Keratinocyte (primary cell): ENCODE data around the gene TRPM1. TPM values are rescaled to one million over a fixed set of nuclear protein-coding genes. Genes with fewer than 3 reads are reported as not detected.

Experiments
- DNase-seq: peaks from one replicate; pipeline ENCODE4 v3.0.0-alpha.2; 2011; ENCODE audit warnings: low read depth, missing footprints, low spot score
- FAIRE-seq: peaks from 2 replicates; lab custom pipeline; 2011; peaks lifted over from hg19 to GRCh38; lab: Jason Lieb, UNC
- H2AFZ ChIP-seq: 2 replicates; pipeline ENCODE4 v1.6.0; 2012; ENCODE audit warnings: low read length, control low read depth, inconsistent platforms; ENCODE audit not compliant: control insufficient read depth
- H3K27ac ChIP-seq: 2 replicates; pipeline ENCODE4 v1.5.1; 2011; ENCODE audit warnings: low read length; ENCODE audit not compliant: control insufficient read depth, insufficient read depth
- H3K27me3 ChIP-seq: 3 replicates; pipeline ENCODE4 v1.6.0; 2011; ENCODE audit warnings: low read length; ENCODE audit not compliant: control insufficient read depth, insufficient read depth; ENCODE audit errors: extremely low read depth
- H3K36me3 ChIP-seq, 2 experiments: 2 replicates in 1 of 2; 3 replicates in 1 of 2; pipeline ENCODE4 v1.5.1; 2011; ENCODE audit warnings: low read length in 2 of 2, mild to moderate bottlenecking in 1 of 2; ENCODE audit not compliant: control insufficient read depth in 2 of 2, insufficient read depth in 2 of 2; ENCODE audit errors: extremely low read depth in 1 of 2
- H3K4me1 ChIP-seq: 3 replicates; pipeline ENCODE4 v1.5.1; 2011; ENCODE audit warnings: low read length; ENCODE audit not compliant: control insufficient read depth, insufficient read depth; ENCODE audit errors: extremely low read depth
- H3K4me2 ChIP-seq: 3 replicates; pipeline ENCODE4 v1.6.0; 2011; ENCODE audit warnings: low read depth, low read length; ENCODE audit not compliant: control insufficient read depth, insufficient read depth; ENCODE audit errors: extremely low read depth
- H3K4me3 ChIP-seq, 3 experiments: fragments of 200-600 bp in 1 of 3; sonication (generic) in 1 of 3; 2 replicates in 2 of 3; 3 replicates in 1 of 3; pipeline ENCODE4 v1.5.1; 2011 to 2016; ENCODE audit warnings: low read length in 3 of 3, mild to moderate bottlenecking in 3 of 3, control low read depth in 2 of 3, inconsistent platforms in 1 of 3, low read depth in 1 of 3, mixed read lengths in 1 of 3, mixed run types in 1 of 3, moderate library complexity in 1 of 3; ENCODE audit not compliant: control insufficient read depth in 2 of 3, insufficient read depth in 2 of 3; ENCODE audit errors: extremely low read depth in 1 of 3
- H3K79me2 ChIP-seq: 2 replicates; pipeline ENCODE4 v1.6.0; 2012; ENCODE audit warnings: low read length; ENCODE audit not compliant: control insufficient read depth, insufficient read depth
- H3K9ac ChIP-seq: 3 replicates; pipeline ENCODE4 v1.6.0; 2011; ENCODE audit warnings: low read length; ENCODE audit not compliant: control insufficient read depth, insufficient read depth; ENCODE audit errors: extremely low read depth
- H3K9me1 ChIP-seq: 3 replicates; pipeline ENCODE4 v1.6.0; 2011; ENCODE audit warnings: low read length; ENCODE audit not compliant: control insufficient read depth, insufficient read depth; ENCODE audit errors: extremely low read depth
- H3K9me3 ChIP-seq: 2 replicates; pipeline ENCODE4 v1.5.1; 2012; ENCODE audit warnings: low read depth, low read length; ENCODE audit not compliant: control insufficient read depth
- H4K20me1 ChIP-seq: 3 replicates; pipeline ENCODE4 v1.6.0; 2011; ENCODE audit warnings: low read length; ENCODE audit not compliant: control insufficient read depth, insufficient read depth; ENCODE audit errors: extremely low read depth
- CTCF ChIP-seq, 3 experiments: IDR thresholded peaks in 1 of 3; conservative IDR thresholded peaks in 1 of 3; optimal IDR thresholded peaks in 1 of 3; 2 replicates in 2 of 3; 3 replicates in 1 of 3; pipeline versions ENCODE3 to v1.5.1; 2011; ENCODE audit warnings: low read length in 3 of 3, mild to moderate bottlenecking in 3 of 3, moderate library complexity in 2 of 3, control low read depth in 1 of 3, inconsistent platforms in 1 of 3; ENCODE audit not compliant: insufficient read depth in 2 of 3; ENCODE audit errors: extremely low read depth in 1 of 3
- EZH2 ChIP-seq: IDR thresholded peaks from one replicate; pipeline ENCODE4 v1.6.1; 2012; ENCODE audit warnings: inconsistent platforms, mild to moderate bottlenecking, low read length, moderate library complexity
- dilution Hi-C: fragments of 300-500 bp; cut with MboI; formaldehyde crosslinking; loops from one replicate; pipeline ENCODE4 v1.7.0; 2020; ENCODE audit warnings: low sequenced_read_pairs; ENCODE audit not compliant: extremely low pct_ligation_motif_present
- polyA plus RNA-seq, 5 experiments: library from polyadenylated mRNA; depleted of rRNA in 3 of 5; stranded (reverse) in 3 of 5; stranded (forward) in 1 of 5; unstranded in 1 of 5; fragments of >200 nt; gene quantifications; 1 replicate in 1 of 5; 2 replicates in 3 of 5; 3 replicates in 1 of 5; pipeline versions ENCODE4 v1.2.1 to v1.2.3, GENCODE V29; 2011 to 2012; ENCODE audit warnings: missing spikeins in 2 of 5, low read depth in 1 of 5, low replicate concordance in 1 of 5

The TRPM1 gene
- polyA plus RNA-seq, 1 donor (not counting 4 experiments of a cell fraction or from before 2014, with no cell fraction given): 0.17 TPM

- no peaks in the 10 kb centered on the region for H3K9me3 ChIP-seq
- H3K9me1 ChIP-seq: no peaks in the 10 kb centered on the region
- no peak for TF ChIP-seq CTCF (optimal IDR thresholded peaks at IDR 0.05 in 1 of 3, IDR thresholded peaks at IDR 0.05 in 1 of 3, conservative IDR thresholded peaks at IDR 0.05 in 1 of 3; ENCODE audit: extremely low read depth in 1 of 3, insufficient read depth in 2 of 3, low read length in 3 of 3)
- no peak for TF ChIP-seq EZH2
- DNase-seq (no peak), FAIRE-seq (no peak)
- dilution Hi-C loops: no loop called here
- H2AFZ ChIP-seq: no peak overlapping the region
- H3K36me3 ChIP-seq: no peaks in the 10 kb centered on the region
- H4K20me1 ChIP-seq: no peaks in the 10 kb centered on the region
- no peak overlapping the region for H3K4me2 ChIP-seq
- no peaks in the 10 kb centered on the region for H3K79me2 ChIP-seq
- H3K9ac ChIP-seq: no peak overlapping the region
- H3K27me3 ChIP-seq: no peaks in the 10 kb centered on the region
- no peak overlapping the region for H3K27ac ChIP-seq
- no peaks in the 10 kb centered on the region for H3K4me1 ChIP-seq
- no peak overlapping the region for H3K4me3 ChIP-seq
These were observed 26.2 kb upstream of the TRPM1 start for GRCh38 chr15:31127596-31128261.

- no peaks in the 10 kb centered on the region for H3K9me1 ChIP-seq
- TF ChIP-seq CTCF (optimal IDR thresholded peaks at IDR 0.05 in 1 of 3, IDR thresholded peaks at IDR 0.05 in 1 of 3, conservative IDR thresholded peaks at IDR 0.05 in 1 of 3; ENCODE audit: extremely low read depth in 1 of 3, insufficient read depth in 2 of 3, low read length in 3 of 3) (no peak), EZH2 (no peak)
- no peaks in the 10 kb centered on the region for H3K36me3 ChIP-seq
- no peak for DNase-seq
- no peaks in the 10 kb centered on the region for H4K20me1 ChIP-seq
- H3K9ac ChIP-seq: no peak overlapping the region
- no peak for FAIRE-seq
- H3K4me2 ChIP-seq: no peak overlapping the region
- no peaks in the 10 kb centered on the region for H3K9me3 ChIP-seq
- H3K79me2 ChIP-seq: no peaks in the 10 kb centered on the region
- no peak overlapping the region for H3K27ac ChIP-seq
- no peaks in the 10 kb centered on the region for H3K4me1 ChIP-seq
- H3K4me3 ChIP-seq: no peak overlapping the region
- dilution Hi-C loops: no loop called here
- no peak overlapping the region for H2AFZ ChIP-seq
- H3K27me3 ChIP-seq: no peaks in the 10 kb centered on the region
These were observed 23.5 kb upstream of the TRPM1 start for GRCh38 chr15:31125061-31125460.
